Heart left ventricle (tissue), 16 donors: ENCODE data around the gene SETD7. TPM values are rescaled to one million over a fixed set of nuclear protein-coding genes. Genes with fewer than 3 reads are reported as not detected.

ENCODE experiments used
- ATAC-seq, 4 donors: fragments of 200-7000 bp; cut with Tn5 transposase; one replicate each; pipeline ENCODE4 v1.9.1; 2020 to 2022; ENCODE audit warnings: moderate library complexity in 4 of 4, mild to moderate bottlenecking in 3 of 4, moderate number of reproducible peaks in 1 of 4
- DNase-seq, 5 donors: peaks; one replicate each; pipeline ENCODE4 v3.0.0-alpha.2; 2020
- H3K27ac ChIP-seq, 12 donors: fragments of 200-600 bp; sonication (generic) in 4 of 12; one replicate each; pipeline versions ENCODE4 v1.5.0 to v1.8.0; 2016 to 2022; ENCODE audit warnings: mild to moderate bottlenecking in 2 of 12
- H3K27me3 ChIP-seq, 9 donors: fragments of 200-600 bp; sonication (generic) in 2 of 9; one replicate each; pipeline versions ENCODE4 v1.5.1 to v1.8.0; 2016 to 2022; ENCODE audit warnings: mild to moderate bottlenecking in 3 of 9
- H3K36me3 ChIP-seq, 9 donors: fragments of 200-600 bp; sonication (generic) in 2 of 9; one replicate each; pipeline versions ENCODE4 v1.5.0 to v1.8.0; 2018 to 2022; ENCODE audit warnings: mild to moderate bottlenecking in 2 of 9
- H3K4me1 ChIP-seq, 12 donors: fragments of 200-600 bp; sonication (generic) in 4 of 12; one replicate each; pipeline versions ENCODE4 v1.5.0 to v1.8.0; 2016 to 2022; ENCODE audit warnings: mild to moderate bottlenecking in 3 of 12
- H3K4me3 ChIP-seq, 12 donors: fragments of 200-600 bp; sonication (generic) in 4 of 12; one replicate each; pipeline versions ENCODE4 v1.5.0 to v1.8.0; 2017 to 2022; ENCODE audit warnings: mild to moderate bottlenecking in 9 of 12, moderate library complexity in 4 of 12
- H3K9me3 ChIP-seq, 12 donors: fragments of 200-600 bp; sonication (generic) in 4 of 12; one replicate each; pipeline versions ENCODE4 v1.5.0 to v1.8.0; 2016 to 2022; ENCODE audit warnings: mild to moderate bottlenecking in 1 of 12
- CTCF ChIP-seq, 12 donors: fragments of 200-600 bp; sonication (generic) in 4 of 12; IDR thresholded peaks; one replicate each; pipeline versions ENCODE4 v1.5.0 to v1.8.0; 2018 to 2022; ENCODE audit warnings: antibody characterized with exemption in 12 of 12, mild to moderate bottlenecking in 5 of 12
- POLR2A ChIP-seq, 2 donors: fragments of 450-650 bp; IDR thresholded peaks; one replicate each; pipeline ENCODE4 v1.6.1; 2017; ENCODE audit warnings: antibody characterized with exemption in 2 of 2, mild to moderate bottlenecking in 2 of 2, moderate library complexity in 2 of 2
- WGBS, 4 donors: extraction: QIAGEN DNeasy Blood & Tissue Kit in 2 of 4; methylation state at CpG; one replicate each; pipeline versions ENCODE4 v1.1.5 to v1.1.7; 2013 to 2018; 5-methylcytosine and 5-hydroxymethylcytosine counted together
- intact Hi-C, 10 donors: fragments of 100-400 bp; cut with DNase I; formaldehyde crosslinking; loops; one replicate each; pipeline versions ENCODE4 v1.11.1 to v1.14.2; 2022
- polyA plus RNA-seq, 2 donors: library from polyadenylated mRNA; stranded (reverse); fragments of 200-250 nt; gene quantifications; one replicate each; pipeline ENCODE4 v1.2.3, GENCODE V29; 2013
- total RNA-seq, 9 donors: library from RNA; depleted of rRNA in 2 of 9; stranded (reverse); fragments of >200 nt in 2 of 9; fragmentation: NEBNext Ultra II Directional in 3 of 9; extraction: Animal tissue kit (Norgen Biotek cat#: 25700) in 3 of 9; gene quantifications; one replicate each; pipeline versions ENCODE4 v1.1.0 to v1.2.4, GENCODE V29; 2016 to 2023
- donor health status: ischemic (EF 13 %, LVEDD 7.1; RV severe dilation, severe dysfunction).
- donor health status: healthy with polysubstance abuse.
- donor health status: DM: no; HTN: yes; CAD: no.
- donor health status: DM: no; HTN: no; CAD: no.
- donor health status: ischemic (EF 25% LVEDD 6.9; RV normal size, moderate dysfunction).
- donor health status: ischemic (EF 25% LVEDD 5.7; RV mildly dilated, moderate dysfunction).
- donor health status: healthy.
- donor health status: DM: yes; HTN: yes; CAD: no.
- donor health status: ischemic (EF 35%, LVEDD 5.7; RV mildly dilated, moderate dysfunction).
- donor health status: nonischemic (EF 11% LVEDD 7.7; RV severe dilation, severe dysfunction).
- donor health status: DM: yes; HTN: yes; CAD: no.
- donor health status: PGD.
- donor health status: ischemic (EF 29% LVEDD 5.4; RV normal size, mild dysfunction).
- donor health status: nonischemic (EF 23%, LVEDD 6.1; RV moderate dilation, normal function).

The SETD7 gene
- total and polyA plus RNA-seq, 11 donors, result 11.2 to 78.6 (median 58.0) TPM

DNA sequence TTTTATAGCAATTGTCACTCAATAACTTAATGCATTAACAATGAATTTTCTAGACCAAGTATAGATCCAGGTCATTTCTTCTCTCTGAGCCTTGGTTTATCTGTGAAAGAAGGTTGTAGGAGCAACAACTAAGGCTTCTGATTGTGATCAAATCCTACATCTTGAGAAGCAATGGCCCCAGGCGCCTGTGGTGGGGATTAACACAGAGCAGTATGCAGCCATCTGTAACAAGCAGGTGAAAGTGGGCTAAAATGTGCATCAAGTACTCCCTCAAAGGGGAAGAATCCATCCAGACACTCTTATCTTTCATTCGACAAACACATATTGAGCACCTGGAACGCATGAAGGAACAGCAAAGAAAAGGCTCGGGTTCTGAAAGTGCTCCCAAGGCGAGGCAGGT is 19.1 kb upstream of the SETD7 start:
- no peak overlapping the region for H3K27ac ChIP-seq
- DNase-seq (no peak), ATAC-seq (no peak)
- TF ChIP-seq CTCF (IDR thresholded peaks at IDR 0.05), result no peak
- no peak for TF ChIP-seq POLR2A (IDR thresholded peaks at IDR 0.05)
- no peaks in the 10 kb centered on the region for H3K27me3 ChIP-seq
- intact Hi-C loops, result no loop called here
- whole genome bisulfite sequencing, 4 donors, result 84 to 95% (median 90%) methylated on average over 5 of the region's 5 CpGs
- H3K36me3 ChIP-seq, result no peaks in the 10 kb centered on the region
- H3K4me1 ChIP-seq, result no peaks in the 10 kb centered on the region
- no peaks in the 10 kb centered on the region for H3K9me3 ChIP-seq
- no peak overlapping the region for H3K4me3 ChIP-seq

DNA sequence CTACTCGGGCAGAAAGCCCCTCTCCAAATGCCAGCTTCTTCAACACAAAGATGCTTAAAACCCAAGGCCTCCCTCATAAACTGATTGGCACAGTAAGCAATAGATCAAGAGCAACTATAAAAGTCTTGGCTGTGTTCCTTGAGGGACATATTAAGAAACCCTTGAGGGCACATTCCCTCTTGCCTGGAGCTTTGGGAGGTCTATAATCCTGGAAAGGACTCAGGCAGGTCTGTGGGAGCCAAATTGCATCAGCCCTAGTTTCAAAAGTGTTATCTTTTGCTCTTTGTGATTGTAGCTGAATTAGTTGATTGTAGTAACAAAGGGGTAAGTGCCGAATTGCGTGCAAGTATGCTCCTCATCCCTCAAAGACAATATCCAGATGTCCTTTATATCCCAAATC is 18.6 kb upstream of the SETD7 start:
- H3K9me3 ChIP-seq, result no peaks in the 10 kb centered on the region
- 81 to 96% (median 90%) methylated on average over 3 of the region's 3 CpGs for WGBS, 4 donors
- no peak overlapping the region for H3K27ac ChIP-seq
- no peaks in the 10 kb centered on the region for H3K36me3 ChIP-seq
- intact Hi-C loops, result no loop called here
- H3K4me3 ChIP-seq, result no peak overlapping the region
- ATAC-seq (no peak), DNase-seq (no peak)
- no peaks in the 10 kb centered on the region for H3K4me1 ChIP-seq
- TF ChIP-seq POLR2A (IDR thresholded peaks at IDR 0.05), result no peak
- no peak for TF ChIP-seq CTCF (IDR thresholded peaks at IDR 0.05)
- no peaks in the 10 kb centered on the region for H3K27me3 ChIP-seq

GRCh38 chr4:139568206-139568955 is 12.4 kb upstream of the SETD7 start:
- Histone ChIP-seq H3K9me3 (no peaks in the 10 kb centered on the region), H3K4me1 (no peaks in the 10 kb centered on the region), H3K4me3 (no peak overlapping the region), H3K27ac (no peak overlapping the region), H3K36me3 (no peaks in the 10 kb centered on the region), H3K27me3 (no peaks in the 10 kb centered on the region)
- WGBS, 4 donors, result 87 to 88% (median 87%) methylated on average over 10 of the region's 10 CpGs
- TF ChIP-seq POLR2A (IDR thresholded peaks at IDR 0.05) (no peak), CTCF (IDR thresholded peaks at IDR 0.05) (no peak)
- DNase-seq, result no peak
- ATAC-seq, result no peak
- intact Hi-C loops, result no loop called here

DNA sequence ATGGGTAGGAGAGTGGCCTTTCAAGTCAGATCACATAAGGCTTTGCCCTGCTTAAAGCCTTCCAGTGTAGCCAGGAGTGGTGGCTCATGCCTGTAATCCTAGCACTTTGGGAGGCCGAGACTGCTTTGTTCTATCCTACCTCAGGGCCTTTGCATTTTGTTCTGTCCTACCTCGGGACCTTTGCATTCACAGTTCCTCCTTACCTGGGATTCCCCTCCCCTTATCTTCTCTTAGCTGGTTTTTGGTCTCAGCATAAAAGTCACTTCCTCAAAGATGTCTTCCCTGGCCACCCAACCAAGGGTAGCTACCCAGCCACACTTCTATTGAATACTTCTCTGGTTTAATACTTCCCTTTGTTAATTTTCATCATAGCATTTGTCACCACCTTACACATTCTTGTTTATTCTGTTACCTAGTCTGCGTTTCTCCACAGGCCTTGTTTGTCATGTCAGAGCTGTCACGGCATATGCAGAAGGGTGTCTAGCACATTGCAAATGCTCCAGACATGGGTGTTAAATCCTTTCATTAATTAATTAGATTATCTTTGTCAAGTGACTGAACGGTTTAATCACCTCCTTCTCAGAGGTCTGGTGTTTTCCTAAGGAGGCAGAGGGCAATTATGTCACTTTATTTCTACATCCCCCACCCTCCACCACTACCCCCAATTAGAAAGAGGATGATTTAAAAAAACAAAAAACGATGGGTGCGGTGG is 11.3 kb upstream of the SETD7 start:
- Histone ChIP-seq H3K27me3 (no peaks in the 10 kb centered on the region), H3K4me3 (no peak overlapping the region), H3K36me3 (no peaks in the 10 kb centered on the region), H3K9me3 (no peaks in the 10 kb centered on the region), H3K4me1 (no peaks in the 10 kb centered on the region), H3K27ac (no peak overlapping the region)
- TF ChIP-seq CTCF (IDR thresholded peaks at IDR 0.05), result no peak
- TF ChIP-seq POLR2A (IDR thresholded peaks at IDR 0.05), result no peak
- 90 to 94% (median 91%) methylated on average over 7 of the region's 7 CpGs for WGBS, 4 donors
- intact Hi-C loops, result no loop called here
- ATAC-seq (no peak), DNase-seq (no peak)
